ENCODE data around the gene CGB1. TPM values are rescaled to one million over a fixed set of nuclear protein-coding genes. Genes with fewer than 3 reads are reported as not detected.

The CGB1 gene
- total RNA-seq, 1 experiment from 2014 or later, result not detected

GRCh38 chr19:49011194-49011593 is 25.5 kb downstream of the CGB1 start:
- Mint-ChIP-seq H3K27ac (ENCODE audit: unreplicated experiment) (no peak overlapping the region), H3K36me3 (ENCODE audit: insufficient read depth, unreplicated experiment) (peaks cover 70% of the 10 kb centered on the region), H3K9me3 (ENCODE audit: low read depth, unreplicated experiment) (no peaks in the 10 kb centered on the region), H3K4me3 (ENCODE audit: low read depth, unreplicated experiment) (no peak overlapping the region), H3K27me3 (ENCODE audit: unreplicated experiment) (no peaks in the 10 kb centered on the region), H3K4me1 (ENCODE audit: low read depth, unreplicated experiment) (no peaks in the 10 kb centered on the region)
- intact Hi-C loops (cut with micrococcal nuclease; ENCODE audit: unreplicated experiment), result no loop called here
- DNase-seq, result no peak
- BruUV-seq (replicated peaks), result no TSS peak
- TF ChIP-seq CTCF (IDR thresholded peaks at IDR 0.05; ENCODE audit: unreplicated experiment), result no peak
- CTCF ChIA-PET, result no interaction called here

- Mint-ChIP-seq H3K4me3 (ENCODE audit: low read depth, unreplicated experiment) (no peak overlapping the region), H3K27ac (ENCODE audit: unreplicated experiment) (no peak overlapping the region), H3K4me1 (ENCODE audit: low read depth, unreplicated experiment) (no peaks in the 10 kb centered on the region), H3K27me3 (ENCODE audit: unreplicated experiment) (no peaks in the 10 kb centered on the region), H3K9me3 (ENCODE audit: low read depth, unreplicated experiment) (no peaks in the 10 kb centered on the region), H3K36me3 (ENCODE audit: insufficient read depth, unreplicated experiment) (peaks cover 69% of the 10 kb centered on the region)
- BruUV-seq (replicated peaks), result no TSS peak
- intact Hi-C loops (cut with micrococcal nuclease; ENCODE audit: unreplicated experiment), result no loop called here
- no peak for DNase-seq
- TF ChIP-seq CTCF (IDR thresholded peaks at IDR 0.05; ENCODE audit: unreplicated experiment), result no peak
- CTCF ChIA-PET, result interaction anchor here (1.2 to 1.5 kb wide), 2 partner anchors 9 to 188 kb away, joined by 3 read pairs; no protein-coding TSS in a partner anchor
These were observed 26.2 kb downstream of the CGB1 start for GRCh38 chr19:49010453-49010852.

- no peak for TF ChIP-seq CTCF (IDR thresholded peaks at IDR 0.05; ENCODE audit: unreplicated experiment)
- intact Hi-C loops (cut with micrococcal nuclease; ENCODE audit: unreplicated experiment), result no loop called here
- H3K9me3 Mint-ChIP-seq (ENCODE audit: low read depth, unreplicated experiment), result no peaks in the 10 kb centered on the region
- peaks cover 69% of the 10 kb centered on the region for H3K36me3 Mint-ChIP-seq (ENCODE audit: insufficient read depth, unreplicated experiment)
- no peak for DNase-seq
- CTCF ChIA-PET, result interaction anchor here (1.2 to 1.5 kb wide), 2 partner anchors 10 to 189 kb away, joined by 3 read pairs; no protein-coding TSS in a partner anchor
- H3K27me3 Mint-ChIP-seq (ENCODE audit: unreplicated experiment), result no peaks in the 10 kb centered on the region
- no peaks in the 10 kb centered on the region for H3K4me1 Mint-ChIP-seq (ENCODE audit: low read depth, unreplicated experiment)
- H3K27ac Mint-ChIP-seq (ENCODE audit: unreplicated experiment), result no peak overlapping the region
- H3K4me3 Mint-ChIP-seq (ENCODE audit: low read depth, unreplicated experiment), result no peak overlapping the region
- no TSS peak for BruUV-seq (replicated peaks)
These were observed 26.9 kb downstream of the CGB1 start for GRCh38 chr19:49009828-49010227.

GRCh38 chr19:49006905-49007304 is 29.8 kb downstream of the CGB1 start:
- TF ChIP-seq CTCF (IDR thresholded peaks at IDR 0.05; ENCODE audit: unreplicated experiment), result no peak
- Mint-ChIP-seq H3K27ac (ENCODE audit: unreplicated experiment) (no peak overlapping the region), H3K4me3 (ENCODE audit: low read depth, unreplicated experiment) (no peak overlapping the region), H3K36me3 (ENCODE audit: insufficient read depth, unreplicated experiment) (peaks cover 74% of the 10 kb centered on the region), H3K4me1 (ENCODE audit: low read depth, unreplicated experiment) (no peaks in the 10 kb centered on the region), H3K27me3 (ENCODE audit: unreplicated experiment) (no peaks in the 10 kb centered on the region), H3K9me3 (ENCODE audit: low read depth, unreplicated experiment) (no peaks in the 10 kb centered on the region)
- no TSS peak for BruUV-seq (replicated peaks)
- DNase-seq, result no peak
- intact Hi-C loops (cut with micrococcal nuclease; ENCODE audit: unreplicated experiment), result no loop called here
- CTCF ChIA-PET, result no interaction called here

All from Calu3 (cell line).